ENCODE measurements around the gene KCNE4.

The KCNE4 gene

DNA sequence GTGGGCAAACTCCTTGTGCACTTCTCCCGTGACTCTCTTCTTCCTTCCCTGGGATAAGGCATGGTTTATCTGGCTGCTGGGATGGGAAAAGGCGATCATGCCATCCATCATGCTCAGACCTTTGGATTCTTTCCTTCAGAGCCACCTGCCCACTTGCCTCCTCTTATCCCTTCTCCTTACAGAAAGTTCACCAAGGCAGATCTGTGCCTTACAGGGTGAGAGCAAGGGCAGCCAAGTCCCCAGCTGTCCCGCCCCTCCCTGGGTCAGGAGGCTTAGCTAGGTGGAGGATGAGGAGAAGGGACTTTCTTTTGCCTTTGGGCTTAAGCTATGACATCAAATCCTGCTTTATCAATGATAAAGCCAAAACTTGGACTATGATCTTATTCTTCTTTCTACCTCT lies 47.6 kb downstream of the KCNE4 start:
- no peak for DNase-seq (ENCODE audit: low read depth)
- H3K4me3 ChIP-seq (replicated peaks; ENCODE audit: low read depth, low read length) = no peak overlapping the region
- TF ChIP-seq, protein P1, sequence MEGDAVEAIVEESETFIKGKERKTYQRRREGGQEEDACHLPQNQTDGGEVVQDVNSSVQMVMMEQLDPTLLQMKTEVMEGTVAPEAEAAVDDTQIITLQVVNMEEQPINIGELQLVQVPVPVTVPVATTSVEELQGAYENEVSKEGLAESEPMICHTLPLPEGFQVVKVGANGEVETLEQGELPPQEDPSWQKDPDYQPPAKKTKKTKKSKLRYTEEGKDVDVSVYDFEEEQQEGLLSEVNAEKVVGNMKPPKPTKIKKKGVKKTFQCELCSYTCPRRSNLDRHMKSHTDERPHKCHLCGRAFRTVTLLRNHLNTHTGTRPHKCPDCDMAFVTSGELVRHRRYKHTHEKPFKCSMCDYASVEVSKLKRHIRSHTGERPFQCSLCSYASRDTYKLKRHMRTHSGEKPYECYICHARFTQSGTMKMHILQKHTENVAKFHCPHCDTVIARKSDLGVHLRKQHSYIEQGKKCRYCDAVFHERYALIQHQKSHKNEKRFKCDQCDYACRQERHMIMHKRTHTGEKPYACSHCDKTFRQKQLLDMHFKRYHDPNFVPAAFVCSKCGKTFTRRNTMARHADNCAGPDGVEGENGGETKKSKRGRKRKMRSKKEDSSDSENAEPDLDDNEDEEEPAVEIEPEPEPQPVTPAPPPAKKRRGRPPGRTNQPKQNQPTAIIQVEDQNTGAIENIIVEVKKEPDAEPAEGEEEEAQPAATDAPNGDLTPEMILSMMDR (IDR thresholded peaks at IDR 0.05; ENCODE audit: low read length, missing control alignments) = no peak

DNA sequence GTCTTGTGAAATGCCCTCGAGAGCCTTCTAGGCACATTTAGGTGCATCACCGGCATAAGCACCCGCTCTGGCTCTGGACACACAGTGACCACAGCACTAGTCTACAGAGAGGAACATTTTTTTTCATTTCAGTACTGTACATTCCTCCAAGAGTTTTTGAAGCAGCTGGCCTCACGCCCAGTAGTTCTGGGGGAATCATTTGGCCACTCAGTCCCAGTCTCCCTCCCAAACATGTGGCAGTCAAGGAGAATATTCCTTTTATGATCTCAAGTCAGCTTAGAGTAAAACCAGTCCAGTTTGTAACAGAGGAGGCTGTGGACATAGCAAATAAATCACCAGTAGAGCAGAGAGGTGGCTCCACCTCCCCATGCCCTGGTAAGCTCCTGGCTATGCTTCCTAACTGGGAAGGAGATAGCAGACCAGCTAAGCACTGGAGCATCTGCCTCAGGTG lies 48.1 kb downstream of the KCNE4 start:
- TF ChIP-seq, protein P1 (IDR thresholded peaks at IDR 0.05; ENCODE audit: low read length, missing control alignments) = no peak
- peak; percentile 73 for DNase-seq (ENCODE audit: low read depth)

DNA sequence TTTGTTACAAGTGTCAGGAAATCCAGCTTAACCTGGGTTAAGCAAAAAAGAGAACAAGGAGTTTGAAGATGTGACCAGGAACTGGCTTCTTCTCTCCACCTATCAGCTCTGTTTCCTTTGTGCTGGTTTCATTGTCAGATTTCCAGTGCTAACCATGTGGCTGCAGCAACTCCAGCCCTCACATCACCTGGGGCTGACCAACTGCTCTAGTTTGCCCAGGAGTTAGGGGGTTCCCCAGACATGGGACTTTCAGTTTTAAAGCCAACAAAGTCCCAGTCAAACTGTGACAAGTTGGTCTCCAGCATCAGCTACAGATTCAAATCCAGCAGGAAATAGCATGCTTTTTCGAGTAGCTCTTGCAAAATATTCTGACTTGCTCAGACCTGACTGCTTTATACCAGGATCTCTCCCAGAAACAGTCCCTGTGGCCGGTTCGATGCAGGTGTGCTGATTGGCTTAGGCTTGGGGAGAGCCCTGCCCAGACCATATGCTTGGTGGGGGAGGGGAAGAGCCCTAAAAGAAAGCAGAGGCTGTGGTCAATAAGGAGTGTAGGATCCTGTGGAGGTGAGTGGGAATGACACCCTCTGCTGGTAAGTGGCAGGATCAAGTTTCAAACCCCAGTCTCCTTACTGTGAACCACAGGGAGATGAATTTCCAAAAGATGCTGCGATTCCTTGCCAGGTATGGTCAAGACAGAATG lies 49.5 kb downstream of the KCNE4 start:
- DNase-seq (ENCODE audit: low read depth) = peak; percentile 66
- no peak overlapping the region for H3K4me3 ChIP-seq (replicated peaks; ENCODE audit: low read depth, low read length)

More for the DNA sequence above, 48.1 kb downstream of the KCNE4 start:
- no peak overlapping the region for H3K4me3 ChIP-seq (replicated peaks; ENCODE audit: low read depth, low read length)

DNA sequence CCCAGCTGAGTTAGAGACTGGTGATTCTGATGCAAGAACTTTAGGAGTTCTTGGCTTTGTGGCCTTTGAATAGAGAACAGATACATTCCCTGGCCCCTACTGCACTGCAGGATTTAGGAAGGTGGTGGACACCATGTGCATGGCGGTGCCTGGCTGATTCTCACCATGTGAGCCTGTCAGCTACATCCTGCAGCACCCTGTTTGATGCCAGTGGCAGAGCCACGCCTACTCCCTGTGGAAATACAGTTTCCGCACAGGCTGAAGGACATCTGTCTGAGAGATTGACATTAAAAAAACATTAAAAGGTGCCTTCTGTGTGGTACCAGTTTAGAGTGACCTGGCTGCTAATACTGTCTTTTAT lies 50.0 kb downstream of the KCNE4 start:
- H3K4me3 ChIP-seq (replicated peaks; ENCODE audit: low read depth, low read length) = no peak overlapping the region
- DNase-seq (ENCODE audit: low read depth) = no peak
- TF ChIP-seq, protein P1 (IDR thresholded peaks at IDR 0.05; ENCODE audit: low read length, missing control alignments) = no peak

More for the DNA sequence above, 49.5 kb downstream of the KCNE4 start:
- TF ChIP-seq, protein P1 (IDR thresholded peaks at IDR 0.05; ENCODE audit: low read length, missing control alignments) = peak; percentile 77

DNA sequence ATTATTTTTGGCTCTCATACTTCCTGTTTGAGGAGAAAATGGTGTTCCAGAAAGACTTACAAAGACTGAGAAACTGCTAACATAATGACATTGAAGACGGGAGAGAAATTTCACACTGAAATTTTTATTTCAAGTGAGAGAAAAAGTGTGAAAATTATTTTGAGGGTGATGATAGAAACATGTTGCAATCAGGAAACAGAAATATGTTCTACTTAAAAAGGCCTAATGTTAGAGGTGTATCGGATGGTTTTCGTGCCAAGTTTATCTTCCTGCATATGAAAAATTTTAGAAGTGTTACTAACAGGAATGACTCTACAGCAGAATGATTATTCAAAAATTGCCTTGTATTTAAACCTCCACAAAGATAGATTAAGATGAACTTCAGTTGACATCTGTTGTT lies 50.5 kb downstream of the KCNE4 start:
- no peak for DNase-seq (ENCODE audit: low read depth)
- TF ChIP-seq, protein P1 (IDR thresholded peaks at IDR 0.05; ENCODE audit: low read length, missing control alignments) = no peak
- H3K4me3 ChIP-seq (replicated peaks; ENCODE audit: low read depth, low read length) = no peak overlapping the region

DNA sequence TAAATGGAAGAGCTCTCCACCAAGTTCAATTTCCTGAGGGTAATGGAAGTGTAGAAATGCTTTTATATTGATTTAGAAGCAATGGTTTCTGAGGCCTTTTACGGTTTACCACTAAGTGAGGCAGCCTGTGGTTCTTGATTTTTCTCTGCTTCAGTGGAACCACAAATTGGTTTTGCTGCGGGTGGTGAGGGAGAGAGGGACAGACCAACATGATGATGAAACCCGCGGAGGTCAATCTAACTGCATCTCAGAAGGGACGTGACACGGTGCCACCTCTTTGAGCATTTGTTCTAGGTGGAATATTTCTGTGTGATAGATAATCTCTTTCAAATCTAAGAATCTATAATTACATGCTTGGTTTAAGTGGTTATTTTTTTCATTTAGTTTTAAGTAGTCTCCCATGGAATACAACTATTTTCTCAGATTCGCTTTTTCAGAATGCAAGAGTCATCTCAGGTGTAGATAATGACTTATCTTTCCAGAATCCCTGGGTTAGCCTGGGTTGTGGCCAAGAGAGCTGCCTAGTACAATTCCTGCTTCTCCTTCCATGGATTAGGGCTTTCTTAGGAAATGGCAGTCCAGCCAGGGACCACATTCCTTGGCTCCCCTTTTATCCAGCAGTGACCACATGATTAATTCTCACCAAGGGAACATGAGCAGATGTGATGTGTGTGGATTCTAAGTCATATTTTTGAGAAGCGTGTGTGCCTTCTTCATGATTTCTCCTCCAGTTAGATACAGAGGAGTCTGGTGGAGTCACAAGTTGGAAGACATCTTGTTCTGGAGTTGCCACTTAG lies 52.5 kb downstream of the KCNE4 start:
- TF ChIP-seq, protein P1 (IDR thresholded peaks at IDR 0.05; ENCODE audit: low read length, missing control alignments) = no peak
- H3K4me3 ChIP-seq (replicated peaks; ENCODE audit: low read depth, low read length) = no peak overlapping the region
- no peak for DNase-seq (ENCODE audit: low read depth)
